HG03469 (cell line): Measurements from ENCODE around the gene FARS2.

ENCODE experiments used
- ATAC-seq: cut with Tn5 transposase; IDR thresholded peaks from one replicate; pipeline ENCODE4 v1.9.1; 2021; ENCODE audit warnings: mild to moderate bottlenecking, moderate library complexity, moderate number of reproducible peaks; ENCODE audit not compliant: unreplicated experiment

The FARS2 gene

GRCh38 chr6:5524110-5524509 is 262.8 kb downstream of the FARS2 start:
- ATAC-seq, result no peak

GRCh38 chr6:5525209-5525608 is 263.9 kb downstream of the FARS2 start:
- no peak for ATAC-seq

GRCh38 chr6:5529015-5529414 is 267.7 kb downstream of the FARS2 start:
- no peak for ATAC-seq

- ATAC-seq, result no peak
Measured at GRCh38 chr6:5529733-5530132, 268.4 kb downstream of the FARS2 start.

GRCh38 chr6:5531161-5531560 is 269.8 kb downstream of the FARS2 start:
- ATAC-seq, result no peak

- ATAC-seq, result no peak
Measured at GRCh38 chr6:5531853-5532375, 270.6 kb downstream of the FARS2 start.

- ATAC-seq, result no peak
Measured at GRCh38 chr6:5532941-5533340, 271.6 kb downstream of the FARS2 start.

GRCh38 chr6:5534643-5535042 is 273.3 kb downstream of the FARS2 start:
- no peak for ATAC-seq

GRCh38 chr6:5536644-5537043 is 275.3 kb downstream of the FARS2 start:
- ATAC-seq, result no peak

- no peak for ATAC-seq
Measured at GRCh38 chr6:5537132-5537531, 275.8 kb downstream of the FARS2 start.

GRCh38 chr6:5537967-5538366 is 276.7 kb downstream of the FARS2 start:
- no peak for ATAC-seq

- no peak for ATAC-seq
Measured at GRCh38 chr6:5540370-5540769, 279.1 kb downstream of the FARS2 start.

GRCh38 chr6:5541025-5541424 is 279.7 kb downstream of the FARS2 start:
- no peak for ATAC-seq

- no peak for ATAC-seq
Measured at GRCh38 chr6:5541751-5542432, 280.6 kb downstream of the FARS2 start.

- no peak for ATAC-seq
Measured at GRCh38 chr6:5547556-5547955, 286.2 kb downstream of the FARS2 start.

- ATAC-seq, result no peak
Measured at GRCh38 chr6:5550631-5551030, 289.3 kb downstream of the FARS2 start.

- ATAC-seq, result no peak
Measured at GRCh38 chr6:5552243-5552642, 290.9 kb downstream of the FARS2 start.

GRCh38 chr6:5553767-5554166 is 292.5 kb downstream of the FARS2 start:
- no peak for ATAC-seq

GRCh38 chr6:5554226-5554625 is 292.9 kb downstream of the FARS2 start:
- ATAC-seq, result no peak

GRCh38 chr6:5556011-5556410 is 294.7 kb downstream of the FARS2 start:
- ATAC-seq, result no peak

GRCh38 chr6:5557506-5557905 is 296.2 kb downstream of the FARS2 start:
- no peak for ATAC-seq

GRCh38 chr6:5559651-5560050 is 298.3 kb downstream of the FARS2 start:
- ATAC-seq, result no peak

- ATAC-seq, result no peak
Measured at GRCh38 chr6:5562277-5562676, 301.0 kb downstream of the FARS2 start.
